ENCODE measurements around the gene SVOPL. TPM values are rescaled to one million over a fixed set of nuclear protein-coding genes. Genes with fewer than 3 reads are reported as not detected.

The SVOPL gene
- total and polyA plus RNA-seq, 9 of the 15 experiments (the other 6 are each of a cell fraction or from before 2014, with no cell fraction given): 0.13 to 0.42 (median 0.20) TPM; not detected in 6

DNA sequence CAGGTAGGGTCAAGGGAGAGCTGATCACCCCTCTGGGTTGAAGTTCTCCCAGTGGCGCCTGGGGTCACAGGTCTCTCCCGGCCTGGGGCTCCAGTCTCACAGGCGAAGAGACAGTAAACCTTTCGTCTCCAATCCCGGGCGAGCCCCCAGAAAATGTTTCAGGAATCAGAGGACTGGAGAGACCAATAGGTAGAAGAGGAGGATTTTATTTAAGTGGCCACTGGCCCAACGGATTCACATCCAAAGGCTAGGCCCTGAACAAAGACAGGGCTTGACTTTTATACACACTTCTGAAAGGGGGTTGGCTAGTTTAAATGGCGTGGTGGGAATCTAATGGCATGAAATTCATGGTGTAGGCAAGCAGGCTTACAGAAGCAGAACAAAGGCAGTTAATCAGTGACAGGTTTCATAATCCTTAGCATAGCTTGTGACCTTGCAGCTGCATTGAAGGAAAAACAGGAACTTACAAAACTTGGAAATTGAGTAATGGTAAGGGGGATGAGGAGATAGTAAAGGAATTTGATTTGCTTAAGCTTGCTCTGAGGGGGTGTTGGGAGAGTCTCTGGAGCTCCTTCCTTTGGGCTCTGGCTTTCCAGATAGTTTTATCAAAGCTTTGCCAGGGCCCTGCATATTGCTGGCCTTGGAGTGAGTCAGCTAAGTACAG, 135.6 kb downstream of the SVOPL start:
- Histone ChIP-seq H3K27ac (ENCODE audit: extremely low read depth, low read depth, low read length) (peak overlapping the region; percentile 31; the same call in 2 of the 3 replicates), H3K4me1 (replicated peaks in 1 of 2; ENCODE audit: control insufficient read depth in 2 of 2, insufficient read depth in 2 of 2, low read length in 2 of 2) (no peaks in the 10 kb centered on the region; a peak in 2 of 5 replicates), H3K9me1 (ENCODE audit: control insufficient read depth, insufficient read depth, low read length) (no peaks in the 10 kb centered on the region), H3K9me3 (replicated peaks; ENCODE audit: control insufficient read depth, insufficient read depth, low read depth, low read length) (peaks cover 18% of the 10 kb centered on the region), H2AFZ (ENCODE audit: low read depth, low read length) (no peak overlapping the region), H3K27me3 (ENCODE audit: control insufficient read depth in 2 of 2, insufficient read depth in 2 of 2, low read length in 2 of 2) (no peaks in the 10 kb centered on the region), H3K9ac (ENCODE audit: insufficient read depth in 1 of 2, low read depth in 2 of 2, low read length in 2 of 2) (no peak overlapping the region), H3K36me3 (ENCODE audit: control insufficient read depth, insufficient read depth, low read length) (peaks cover 89% of the 10 kb centered on the region), H4K20me1 (replicated peaks; ENCODE audit: control insufficient read depth, insufficient read depth, low read length) (no peaks in the 10 kb centered on the region), H3K79me2 (ENCODE audit: control insufficient read depth, insufficient read depth, low read length) (no peaks in the 10 kb centered on the region), H3K4me3 (no peak overlapping the region), H3K4me2 (ENCODE audit: insufficient read depth, low read length) (no peak overlapping the region)
- POLR2A ChIA-PET: no interaction called here
- in situ Hi-C loops (cut with MboI) (no loop called here), intact Hi-C loops (cut with micrococcal nuclease) (no loop called here)
- ATAC-seq: peak; percentile 63
- peak; percentile 40 for FAIRE-seq
- CTCF ChIA-PET (ENCODE audit: low intra/inter-chr PET ratio): no interaction called here
- BruUV-seq (replicated peaks): no TSS peak
- peak in 2 of 4 experiments; percentile 23 to 64 for DNase-seq (ENCODE audit: extremely low read depth in 1 of 4, low spot score in 3 of 4)
- 93% methylated on average over 8 of the region's 8 CpGs for WGBS (ENCODE audit: insufficient coverage, low coverage, missing lambda C conversion rate)
- TF ChIP-seq CEBPG (CRISPR knock-in tag; IDR thresholded peaks at IDR 0.05) (no peak), CEBPG (tag; conservative IDR thresholded peaks at IDR 0.05 in 1 of 2, IDR thresholded peaks at IDR 0.05 in 1 of 2) (peak in 1 of 2 experiments; percentile 63; a peak in 2 of 4 replicates), RCOR1 (IDR thresholded peaks at IDR 0.05; ENCODE audit: borderline replicate concordance in 1 of 2, low read depth in 2 of 2, low read length in 2 of 2) (peak in 1 of 2 experiments; percentile 55; a peak in 1 of 4 replicates), ARID2 (IDR thresholded peaks at IDR 0.05) (no peak), NUFIP1 (IDR thresholded peaks at IDR 0.05; ENCODE audit: partially characterized antibody) (no peak), EHMT2 (IDR thresholded peaks at IDR 0.05) (peak; percentile 57; the same call in 1 of the 2 replicates), NFIC (IDR thresholded peaks at IDR 0.05) (peak; percentile 55), HNRNPUL1 (IDR thresholded peaks at IDR 0.05; ENCODE audit: low read length) (no peak), TEAD1 (CRISPR knock-in tag; IDR thresholded peaks at IDR 0.05) (0 out of 4 replicates have a peak, but pooled peaks of 1 of the 2 experiments have one; percentile 22), ZNF778 (CRISPR knock-in tag; IDR thresholded peaks at IDR 0.05) (no peak), ZNF140 (CRISPR knock-in tag; IDR thresholded peaks at IDR 0.05) (no peak), SOX6 (IDR thresholded peaks at IDR 0.05) (peak; percentile 56; the same call in 1 of the 2 replicates), ZNF507 (tag; conservative IDR thresholded peaks at IDR 0.05) (no peak), MTA3 (IDR thresholded peaks at IDR 0.05; ENCODE audit: borderline replicate concordance) (no peak)
- TF ChIP-seq, protein P1, sequence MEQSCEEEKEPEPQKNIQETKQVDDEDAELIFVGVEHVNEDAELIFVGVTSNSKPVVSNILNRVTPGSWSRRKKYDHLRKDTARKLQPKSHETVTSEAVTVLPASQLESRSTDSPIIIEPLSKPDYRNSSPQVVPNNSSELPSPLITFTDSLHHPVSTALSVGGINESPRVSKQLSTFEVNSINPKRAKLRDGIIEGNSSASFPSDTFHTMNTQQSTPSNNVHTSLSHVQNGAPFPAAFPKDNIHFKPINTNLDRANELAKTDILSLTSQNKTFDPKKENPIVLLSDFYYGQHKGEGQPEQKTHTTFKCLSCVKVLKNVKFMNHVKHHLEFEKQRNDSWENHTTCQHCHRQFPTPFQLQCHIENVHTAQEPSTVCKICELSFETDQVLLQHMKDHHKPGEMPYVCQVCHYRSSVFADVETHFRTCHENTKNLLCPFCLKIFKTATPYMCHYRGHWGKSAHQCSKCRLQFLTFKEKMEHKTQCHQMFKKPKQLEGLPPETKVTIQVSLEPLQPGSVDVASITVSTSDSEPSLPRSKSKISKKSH (CRISPR knock-in tag; IDR thresholded peaks at IDR 0.05): peak; percentile 96
- TF ChIP-seq, protein P2, sequence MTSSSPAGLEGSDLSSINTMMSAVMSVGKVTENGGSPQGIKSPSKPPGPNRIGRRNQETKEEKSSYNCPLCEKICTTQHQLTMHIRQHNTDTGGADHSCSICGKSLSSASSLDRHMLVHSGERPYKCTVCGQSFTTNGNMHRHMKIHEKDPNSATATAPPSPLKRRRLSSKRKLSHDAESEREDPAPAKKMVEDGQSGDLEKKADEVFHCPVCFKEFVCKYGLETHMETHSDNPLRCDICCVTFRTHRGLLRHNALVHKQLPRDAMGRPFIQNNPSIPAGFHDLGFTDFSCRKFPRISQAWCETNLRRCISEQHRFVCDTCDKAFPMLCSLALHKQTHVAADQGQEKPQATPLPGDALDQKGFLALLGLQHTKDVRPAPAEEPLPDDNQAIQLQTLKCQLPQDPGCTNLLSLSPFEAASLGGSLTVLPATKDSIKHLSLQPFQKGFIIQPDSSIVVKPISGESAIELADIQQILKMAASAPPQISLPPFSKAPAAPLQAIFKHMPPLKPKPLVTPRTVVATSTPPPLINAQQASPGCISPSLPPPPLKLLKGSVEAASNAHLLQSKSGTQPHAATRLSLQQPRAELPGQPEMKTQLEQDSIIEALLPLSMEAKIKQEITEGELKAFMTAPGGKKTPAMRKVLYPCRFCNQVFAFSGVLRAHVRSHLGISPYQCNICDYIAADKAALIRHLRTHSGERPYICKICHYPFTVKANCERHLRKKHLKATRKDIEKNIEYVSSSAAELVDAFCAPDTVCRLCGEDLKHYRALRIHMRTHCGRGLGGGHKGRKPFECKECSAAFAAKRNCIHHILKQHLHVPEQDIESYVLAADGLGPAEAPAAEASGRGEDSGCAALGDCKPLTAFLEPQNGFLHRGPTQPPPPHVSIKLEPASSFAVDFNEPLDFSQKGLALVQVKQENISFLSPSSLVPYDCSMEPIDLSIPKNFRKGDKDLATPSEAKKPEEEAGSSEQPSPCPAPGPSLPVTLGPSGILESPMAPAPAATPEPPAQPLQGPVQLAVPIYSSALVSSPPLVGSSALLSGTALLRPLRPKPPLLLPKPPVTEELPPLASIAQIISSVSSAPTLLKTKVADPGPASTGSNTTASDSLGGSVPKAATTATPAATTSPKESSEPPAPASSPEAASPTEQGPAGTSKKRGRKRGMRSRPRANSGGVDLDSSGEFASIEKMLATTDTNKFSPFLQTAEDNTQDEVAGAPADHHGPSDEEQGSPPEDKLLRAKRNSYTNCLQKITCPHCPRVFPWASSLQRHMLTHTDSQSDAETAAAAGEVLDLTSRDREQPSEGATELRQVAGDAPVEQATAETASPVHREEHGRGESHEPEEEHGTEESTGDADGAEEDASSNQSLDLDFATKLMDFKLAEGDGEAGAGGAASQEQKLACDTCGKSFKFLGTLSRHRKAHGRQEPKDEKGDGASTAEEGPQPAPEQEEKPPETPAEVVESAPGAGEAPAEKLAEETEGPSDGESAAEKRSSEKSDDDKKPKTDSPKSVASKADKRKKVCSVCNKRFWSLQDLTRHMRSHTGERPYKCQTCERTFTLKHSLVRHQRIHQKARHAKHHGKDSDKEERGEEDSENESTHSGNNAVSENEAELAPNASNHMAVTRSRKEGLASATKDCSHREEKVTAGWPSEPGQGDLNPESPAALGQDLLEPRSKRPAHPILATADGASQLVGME (CRISPR knock-in tag; IDR thresholded peaks at IDR 0.05): no peak

All from K562 (cell line).